Smooth muscle cell (in vitro differentiated cells): ENCODE measurements around the gene TPST1. TPM values are rescaled to one million over a fixed set of nuclear protein-coding genes. Genes with fewer than 3 reads are reported as not detected.

Source experiments
- DNase-seq: peaks from one replicate; lab custom pipeline; 2025; ENCODE audit not compliant: unreplicated experiment; lab: John Stamatoyannopoulos, UW
- H2AFZ ChIP-seq: fragments of 200-600 bp; sonication (generic); 2 replicates; pipeline ENCODE4 v1.6.0; 2016; ENCODE audit warnings: antibody characterized with exemption, low read depth, mild to moderate bottlenecking
- H3F3A ChIP-seq: fragments of 200-600 bp; sonication (generic); 2 replicates; pipeline ENCODE4 v1.6.0; 2017; ENCODE audit warnings: antibody characterized with exemption, low read depth
- H3K27ac ChIP-seq: fragments of 200-600 bp; sonication (generic); 2 replicates; pipeline ENCODE4 v1.5.1; 2016; ENCODE audit warnings: low read depth, mild to moderate bottlenecking
- H3K27me3 ChIP-seq: fragments of 200-600 bp; sonication (generic); 2 replicates; pipeline ENCODE4 v1.6.1; 2016; ENCODE audit warnings: low read depth, mild to moderate bottlenecking
- H3K36me3 ChIP-seq: fragments of 200-600 bp; sonication (generic); 2 replicates; pipeline ENCODE4 v1.5.1; 2016; ENCODE audit warnings: low read depth
- H3K4me1 ChIP-seq: fragments of 200-600 bp; sonication (generic); 2 replicates; pipeline ENCODE4 v1.5.1; 2016; ENCODE audit warnings: low read depth
- H3K4me2 ChIP-seq: fragments of 200-600 bp; sonication (generic); 2 replicates; pipeline ENCODE4 v1.6.0; 2016; ENCODE audit warnings: mild to moderate bottlenecking
- H3K4me3 ChIP-seq: fragments of 200-600 bp; sonication (generic); 2 replicates; pipeline ENCODE4 v1.5.1; 2016; ENCODE audit warnings: mild to moderate bottlenecking
- H3K79me2 ChIP-seq: fragments of 200-600 bp; sonication (generic); 2 replicates; pipeline ENCODE4 v1.6.0; 2016; ENCODE audit warnings: low read depth, mild to moderate bottlenecking
- H3K9ac ChIP-seq: fragments of 200-600 bp; sonication (generic); 2 replicates; pipeline ENCODE4 v1.6.0; 2016; ENCODE audit warnings: low read depth
- H3K9me3 ChIP-seq: fragments of 200-600 bp; sonication (generic); replicated peaks from 2 replicates; pipeline ENCODE4 v1.5.1; 2016; ENCODE audit warnings: low read depth
- H4K20me1 ChIP-seq: fragments of 200-600 bp; sonication (generic); 2 replicates; pipeline ENCODE4 v1.6.0; 2016; ENCODE audit warnings: low read depth
- whole genome bisulfite sequencing: methylation state at CpG from one replicate; pipeline ENCODE4 v1.1.7; 2016; ENCODE audit warnings: low lambda C conversion rate; 5-methylcytosine and 5-hydroxymethylcytosine counted together
- polyA plus RNA-seq: library from polyadenylated mRNA; unstranded; fragments of >200 nt; fragmentation: Nextera tagmentation; extraction: Ambion mirVana; gene quantifications from 2 replicates; pipeline ENCODE4 v1.2.1, GENCODE V29; 2016
- total RNA-seq: library from RNA; depleted of rRNA; stranded (reverse); fragments of >200 nt; gene quantifications from 2 replicates; pipeline ENCODE4 v1.2.3, GENCODE V29; 2014
- TF ChIP-seq, protein P1 (sequence below): fragments of 200-600 bp; sonication (generic); IDR thresholded peaks from 2 replicates; pipeline ENCODE4 v1.5.1; 2017; ENCODE audit warnings: borderline replicate concordance, mild to moderate bottlenecking, antibody characterized with exemption; ENCODE audit not compliant: insufficient read depth, poor library complexity, severe bottlenecking

The TPST1 gene
- total and polyA plus RNA-seq, 2 experiments from 2014 or later, result 133 to 139 TPM

DNA sequence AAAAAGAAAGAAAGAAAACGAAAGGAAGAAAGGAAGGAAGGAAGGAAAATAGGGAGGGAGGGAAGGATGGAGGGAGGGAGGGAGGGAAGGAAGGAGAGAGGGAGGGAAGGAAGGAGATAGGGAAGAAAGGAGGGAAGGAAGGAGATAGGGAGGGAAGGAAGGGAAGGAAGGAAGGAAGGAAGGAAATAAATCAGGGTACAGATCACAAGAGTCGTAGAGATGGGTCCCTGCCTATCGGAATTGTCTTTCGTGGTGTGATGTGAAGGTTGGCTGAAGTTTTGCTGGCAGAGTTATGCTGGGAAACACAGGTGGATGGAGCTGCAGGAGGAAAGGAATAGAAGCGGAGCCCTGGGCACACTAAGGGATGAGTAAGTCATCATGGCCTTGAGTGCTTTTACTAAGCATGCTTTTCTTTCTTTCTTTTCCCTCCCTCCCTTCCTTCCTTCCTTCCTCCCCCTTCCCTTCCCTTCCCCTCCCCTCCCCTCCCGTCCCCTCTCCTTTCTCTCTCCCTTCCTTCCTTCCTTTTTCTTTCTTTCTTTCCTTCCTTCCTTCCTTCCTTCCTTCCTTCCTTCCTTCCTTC, 11.9 kb upstream of the TPST1 start:
- no peaks in the 10 kb centered on the region for H4K20me1 ChIP-seq
- 94% methylated on average over 5 of the region's 6 CpGs for whole genome bisulfite sequencing

DNA sequence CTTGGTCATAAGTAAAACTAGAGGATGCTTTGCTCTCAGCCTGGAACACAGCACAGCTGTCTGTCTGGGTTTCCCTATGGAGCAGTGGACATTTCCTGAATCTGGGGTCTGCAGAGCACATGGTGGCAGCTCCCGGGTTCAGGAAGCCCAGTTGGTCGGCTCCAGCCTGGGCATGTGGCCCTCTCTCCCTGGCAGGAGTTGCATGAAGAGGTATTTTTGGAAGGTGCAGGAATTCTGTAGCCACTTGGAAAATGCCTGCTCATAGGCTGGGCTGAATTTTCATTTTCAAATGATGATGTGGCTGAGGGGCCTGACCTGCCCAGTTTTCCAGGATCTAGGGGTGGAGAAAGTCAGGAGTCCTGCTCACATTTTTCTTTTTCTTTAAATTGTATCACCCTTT, 6.7 kb upstream of the TPST1 start:
- H3K79me2 ChIP-seq, result no peaks in the 10 kb centered on the region
- H2AFZ ChIP-seq, result no peak overlapping the region
- no peaks in the 10 kb centered on the region for H3K27me3 ChIP-seq
- no peaks in the 10 kb centered on the region for H3F3A ChIP-seq
- no peak overlapping the region for H3K4me3 ChIP-seq
- DNase-seq, result no peak
- no peak overlapping the region for H3K27ac ChIP-seq
- TF ChIP-seq, protein P1, sequence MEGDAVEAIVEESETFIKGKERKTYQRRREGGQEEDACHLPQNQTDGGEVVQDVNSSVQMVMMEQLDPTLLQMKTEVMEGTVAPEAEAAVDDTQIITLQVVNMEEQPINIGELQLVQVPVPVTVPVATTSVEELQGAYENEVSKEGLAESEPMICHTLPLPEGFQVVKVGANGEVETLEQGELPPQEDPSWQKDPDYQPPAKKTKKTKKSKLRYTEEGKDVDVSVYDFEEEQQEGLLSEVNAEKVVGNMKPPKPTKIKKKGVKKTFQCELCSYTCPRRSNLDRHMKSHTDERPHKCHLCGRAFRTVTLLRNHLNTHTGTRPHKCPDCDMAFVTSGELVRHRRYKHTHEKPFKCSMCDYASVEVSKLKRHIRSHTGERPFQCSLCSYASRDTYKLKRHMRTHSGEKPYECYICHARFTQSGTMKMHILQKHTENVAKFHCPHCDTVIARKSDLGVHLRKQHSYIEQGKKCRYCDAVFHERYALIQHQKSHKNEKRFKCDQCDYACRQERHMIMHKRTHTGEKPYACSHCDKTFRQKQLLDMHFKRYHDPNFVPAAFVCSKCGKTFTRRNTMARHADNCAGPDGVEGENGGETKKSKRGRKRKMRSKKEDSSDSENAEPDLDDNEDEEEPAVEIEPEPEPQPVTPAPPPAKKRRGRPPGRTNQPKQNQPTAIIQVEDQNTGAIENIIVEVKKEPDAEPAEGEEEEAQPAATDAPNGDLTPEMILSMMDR, result no peak
- no peaks in the 10 kb centered on the region for H4K20me1 ChIP-seq
- H3K9me3 ChIP-seq, result no peaks in the 10 kb centered on the region
- no peak overlapping the region for H3K9ac ChIP-seq
- no peaks in the 10 kb centered on the region for H3K4me1 ChIP-seq
- no peak overlapping the region for H3K4me2 ChIP-seq
- H3K36me3 ChIP-seq, result no peaks in the 10 kb centered on the region
- WGBS, result 80% methylated on average over 2 of the region's 2 CpGs

More for the DNA sequence above, 11.9 kb upstream of the TPST1 start:
- H3K4me3 ChIP-seq, result no peak overlapping the region
- no peaks in the 10 kb centered on the region for H3K79me2 ChIP-seq
- TF ChIP-seq, protein P1, result no peak
- no peaks in the 10 kb centered on the region for H3F3A ChIP-seq
- H3K4me1 ChIP-seq, result no peaks in the 10 kb centered on the region
- H3K36me3 ChIP-seq, result no peaks in the 10 kb centered on the region
- no peaks in the 10 kb centered on the region for H3K27me3 ChIP-seq
- no peak overlapping the region for H3K27ac ChIP-seq
- DNase-seq, result no peak
- no peaks in the 10 kb centered on the region for H3K9me3 ChIP-seq
- H3K9ac ChIP-seq, result no peak overlapping the region
- H3K4me2 ChIP-seq, result no peak overlapping the region
- H2AFZ ChIP-seq, result no peak overlapping the region

DNA sequence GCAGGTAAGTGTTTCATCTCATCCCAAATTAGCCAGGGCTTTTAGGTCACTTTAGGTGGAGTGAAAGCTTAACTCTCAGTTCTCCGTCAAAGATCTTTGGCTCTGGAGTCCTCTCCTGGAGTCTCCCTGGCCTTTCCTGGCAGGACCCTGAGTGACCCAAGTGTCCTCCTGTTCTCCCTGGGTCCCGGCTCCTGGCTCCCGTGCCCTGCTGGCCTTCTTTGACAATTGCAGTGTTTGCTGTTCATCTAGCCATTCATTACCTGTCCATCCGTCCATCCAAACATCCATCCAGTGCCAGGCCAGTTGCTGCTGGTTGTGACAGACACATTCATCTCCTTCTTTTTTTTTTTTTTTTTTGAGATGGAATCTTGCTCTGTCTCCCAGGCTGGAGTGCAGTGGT, 6.2 kb upstream of the TPST1 start:
- no peaks in the 10 kb centered on the region for H3F3A ChIP-seq
- H3K36me3 ChIP-seq, result no peaks in the 10 kb centered on the region
- H3K79me2 ChIP-seq, result no peaks in the 10 kb centered on the region
- H3K4me3 ChIP-seq, result no peak overlapping the region
- H3K27ac ChIP-seq, result no peak overlapping the region
- no peak overlapping the region for H2AFZ ChIP-seq
- DNase-seq, result no peak
- no peaks in the 10 kb centered on the region for H3K27me3 ChIP-seq
- no peaks in the 10 kb centered on the region for H4K20me1 ChIP-seq
- H3K9me3 ChIP-seq, result no peaks in the 10 kb centered on the region
- 94% methylated on average over 4 of the region's 4 CpGs for WGBS
- H3K4me2 ChIP-seq, result no peak overlapping the region
- TF ChIP-seq, protein P1, result no peak
- H3K4me1 ChIP-seq, result no peaks in the 10 kb centered on the region
- H3K9ac ChIP-seq, result no peak overlapping the region

DNA sequence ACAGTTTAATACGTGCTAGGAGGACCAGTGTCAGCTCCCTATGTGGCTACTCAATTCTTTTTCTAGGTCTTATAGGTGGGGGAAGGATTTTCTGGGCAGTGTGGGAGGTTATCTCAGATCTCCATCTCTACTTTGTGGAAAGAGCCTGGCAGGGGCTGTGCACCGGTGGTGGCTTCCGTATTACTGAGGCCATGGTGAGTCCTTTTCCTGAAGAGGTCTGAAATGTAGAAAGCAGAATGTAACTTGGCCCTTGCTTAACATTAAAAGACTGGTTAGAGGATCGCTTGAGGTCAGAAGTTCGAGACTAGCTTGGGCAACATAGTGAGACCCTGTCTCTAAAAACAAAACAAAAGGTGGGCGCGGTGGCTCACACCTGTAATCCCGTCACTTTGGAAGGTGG, 2.7 kb upstream of the TPST1 start:
- Histone ChIP-seq H2AFZ (no peak overlapping the region), H3K9ac (no peak overlapping the region), H3K4me2 (no peak overlapping the region), H3F3A (no peaks in the 10 kb centered on the region), H3K4me1 (peaks cover 13% of the 10 kb centered on the region), H3K79me2 (peaks cover 23% of the 10 kb centered on the region), H3K9me3 (no peaks in the 10 kb centered on the region), H3K27me3 (no peaks in the 10 kb centered on the region), H3K27ac (no peak overlapping the region), H3K36me3 (no peaks in the 10 kb centered on the region), H3K4me3 (no peak overlapping the region), H4K20me1 (peaks cover 17% of the 10 kb centered on the region)
- no peak for DNase-seq
- TF ChIP-seq, protein P1, result no peak
- 82% methylated on average over 8 of the region's 8 CpGs for WGBS
